Activated naive CD4-positive, alpha-beta T cell treated with Interleukin-2 at 50 U/mL for 16 hours (primary cell): ENCODE data around the gene EPN1.

ENCODE experiments used
- DNase-seq: peaks from one replicate; pipeline ENCODE4 v3.0.0-alpha.2; 2020

Gene EPN1

DNA sequence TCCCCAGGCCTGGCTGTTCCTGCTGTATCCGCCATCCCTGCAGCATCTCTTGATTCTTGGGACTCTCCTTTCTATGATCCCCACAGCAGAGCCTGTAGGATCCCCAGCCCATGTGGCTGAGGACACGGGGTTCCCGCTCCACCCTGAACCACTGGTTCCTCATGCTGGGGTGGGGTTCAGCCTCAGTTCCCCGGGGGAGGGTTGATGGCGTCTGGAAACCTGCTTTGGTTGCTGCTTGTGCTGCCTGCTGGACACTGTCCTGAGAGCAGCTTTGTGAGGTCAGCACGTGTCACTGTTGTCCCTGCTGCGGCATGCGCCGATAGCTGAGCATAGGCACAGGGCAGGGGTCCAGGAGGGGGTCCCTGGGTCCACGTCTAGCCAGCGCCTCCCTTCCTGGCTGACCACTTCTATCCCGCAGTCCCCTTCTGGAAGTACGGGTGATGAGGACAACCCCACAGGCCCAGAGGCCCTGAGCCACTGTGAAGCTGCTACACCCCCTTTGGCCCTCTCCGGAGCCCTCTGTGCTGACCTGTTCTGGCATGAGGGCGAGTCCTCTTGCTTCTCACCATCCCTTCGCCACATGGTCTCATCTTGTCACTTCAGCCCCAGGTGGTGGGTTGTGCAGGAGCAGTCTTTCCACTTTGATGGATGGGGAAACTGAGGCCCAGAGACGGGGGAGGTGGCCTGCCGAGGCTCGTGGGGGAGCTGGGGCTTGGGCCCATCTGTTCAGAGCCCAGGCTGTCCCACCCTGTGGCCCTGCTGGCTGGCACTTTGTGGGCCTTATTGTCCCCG, 5.5 kb downstream of the EPN1 start:
- no peak for DNase-seq

DNA sequence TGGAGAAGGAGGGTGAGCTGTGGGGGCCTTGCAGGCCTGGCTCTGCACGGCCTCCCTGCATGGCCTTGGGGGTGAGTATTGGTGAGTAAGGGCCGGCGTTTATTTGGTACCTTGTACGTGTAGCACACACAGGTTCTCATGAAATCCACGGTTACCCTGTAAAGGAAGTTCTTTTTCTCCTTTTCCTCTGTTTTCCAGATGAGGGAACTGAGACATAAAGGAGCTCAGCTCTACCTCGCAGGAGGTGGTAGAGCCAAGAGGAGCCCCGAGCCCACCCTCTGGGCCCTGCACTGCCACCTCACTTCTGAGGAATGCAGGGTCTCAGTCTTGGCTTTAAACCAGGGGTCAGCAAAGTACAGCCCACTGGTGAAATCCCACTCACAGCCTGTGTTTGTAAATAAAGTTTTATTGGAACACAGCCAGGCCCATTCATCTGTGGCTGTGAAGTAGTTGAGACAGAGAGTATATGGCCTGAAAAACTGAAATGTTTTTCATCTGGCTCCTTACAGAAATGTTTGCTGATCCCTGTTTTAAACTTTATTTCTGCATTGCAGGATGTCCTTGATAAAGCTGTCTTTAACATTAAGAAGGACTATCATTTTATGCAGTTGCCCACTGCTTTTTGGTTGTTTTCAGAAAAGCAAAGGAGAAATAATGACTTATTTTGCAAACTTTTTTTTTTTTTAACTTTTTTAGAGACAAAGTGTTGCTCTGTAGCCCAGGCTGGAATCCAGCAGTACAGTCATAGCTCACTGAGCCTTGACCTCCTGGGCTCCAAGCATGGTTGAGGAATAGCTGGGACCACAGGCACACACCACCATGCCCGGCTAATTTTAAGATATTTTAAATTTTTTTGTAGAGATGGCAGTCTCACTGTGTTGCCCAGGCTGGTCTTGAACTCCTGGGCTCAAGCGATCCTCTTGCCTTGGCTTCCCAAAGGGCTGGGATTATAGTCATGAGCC, 6.4 kb downstream of the EPN1 start:
- no peak for DNase-seq

DNA sequence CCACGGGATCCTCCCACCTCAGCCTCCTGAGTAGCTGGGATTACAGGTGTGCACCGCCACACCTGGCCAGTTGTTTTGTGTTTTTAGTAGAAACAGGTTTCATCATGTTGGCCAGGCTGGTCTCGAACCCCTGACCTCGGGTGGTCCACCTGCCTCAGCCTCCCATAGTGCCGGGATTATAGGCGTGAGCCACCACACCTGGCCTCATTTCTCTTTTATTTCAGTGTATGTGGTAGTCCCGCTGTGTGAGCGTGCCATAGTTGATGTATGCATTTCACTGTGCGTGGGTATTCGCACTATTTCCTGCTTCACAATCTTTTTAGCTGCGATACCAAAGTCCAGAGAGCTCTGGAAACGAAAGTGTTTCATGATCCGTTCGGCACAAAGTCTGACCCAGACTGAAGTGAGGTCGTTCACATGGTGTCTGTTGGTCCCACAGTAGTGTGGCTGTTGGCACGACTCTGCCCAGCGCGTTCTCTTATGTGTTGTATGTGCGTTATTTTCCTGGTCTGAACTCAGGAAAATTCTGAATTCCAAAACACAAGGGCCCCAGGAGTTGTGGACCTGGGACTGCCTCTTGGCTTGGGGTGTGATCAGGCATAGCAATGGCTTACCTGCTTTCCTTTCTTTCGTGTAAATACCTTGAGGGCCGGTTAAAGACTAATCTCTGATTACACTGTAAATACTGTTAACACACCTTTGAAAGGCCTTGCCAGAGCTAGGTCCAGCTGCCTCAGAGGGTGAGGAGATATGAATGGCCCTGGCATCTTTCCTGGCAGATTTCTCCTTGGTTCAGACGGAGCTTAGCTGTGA, 8.6 kb downstream of the EPN1 start:
- DNase-seq = no peak

DNA sequence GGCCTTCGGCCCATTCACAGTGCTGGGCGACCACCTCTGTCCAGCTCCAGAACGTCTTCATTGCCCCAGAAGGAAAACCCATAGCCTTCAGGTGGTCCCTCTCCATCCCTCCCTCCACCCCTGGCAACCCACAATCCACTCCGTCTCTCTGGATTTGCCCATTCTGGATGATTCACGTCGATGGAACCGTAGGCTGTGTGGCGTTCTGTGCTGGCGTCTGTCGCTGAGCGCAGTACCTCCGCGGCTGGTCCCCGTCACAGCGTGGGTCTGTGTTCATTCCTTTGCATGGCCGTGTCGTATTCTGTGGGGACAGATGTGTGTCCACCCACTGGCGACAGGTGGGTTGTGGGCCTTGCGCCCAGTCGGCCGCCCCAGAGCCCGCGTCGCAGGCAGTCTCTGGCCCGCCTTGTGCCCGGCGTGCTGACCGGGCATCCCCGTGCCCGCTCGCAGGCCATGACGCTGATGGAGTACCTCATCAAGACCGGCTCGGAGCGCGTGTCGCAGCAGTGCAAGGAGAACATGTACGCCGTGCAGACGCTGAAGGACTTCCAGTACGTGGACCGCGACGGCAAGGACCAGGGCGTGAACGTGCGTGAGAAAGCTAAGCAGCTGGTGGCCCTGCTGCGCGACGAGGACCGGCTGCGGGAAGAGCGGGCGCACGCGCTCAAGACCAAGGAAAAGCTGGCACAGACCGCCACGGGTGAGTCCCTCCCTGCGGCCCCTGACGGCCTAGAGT, 10.1 kb downstream of the EPN1 start:
- no peak for DNase-seq

DNA sequence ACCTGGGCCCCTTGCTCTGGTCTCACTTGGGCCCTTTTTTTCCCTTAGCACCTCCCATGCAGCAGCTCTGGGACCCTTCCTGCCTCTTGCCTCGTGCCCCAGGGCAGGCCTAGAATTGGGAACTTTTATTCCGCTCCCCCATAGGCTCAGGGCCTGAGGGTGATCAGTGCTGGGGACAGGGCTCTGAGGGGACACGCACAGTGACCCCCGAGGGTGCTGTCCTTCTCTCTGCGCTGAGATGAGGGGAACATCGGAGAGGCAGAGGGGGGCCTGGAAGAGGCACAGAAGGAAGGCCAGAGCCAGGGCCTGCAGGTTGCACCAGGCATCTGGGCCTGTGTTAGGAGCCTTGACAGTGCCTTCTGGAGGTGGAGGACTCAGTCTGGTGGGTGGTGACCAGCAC, 10.8 kb downstream of the EPN1 start:
- no peak for DNase-seq

DNA sequence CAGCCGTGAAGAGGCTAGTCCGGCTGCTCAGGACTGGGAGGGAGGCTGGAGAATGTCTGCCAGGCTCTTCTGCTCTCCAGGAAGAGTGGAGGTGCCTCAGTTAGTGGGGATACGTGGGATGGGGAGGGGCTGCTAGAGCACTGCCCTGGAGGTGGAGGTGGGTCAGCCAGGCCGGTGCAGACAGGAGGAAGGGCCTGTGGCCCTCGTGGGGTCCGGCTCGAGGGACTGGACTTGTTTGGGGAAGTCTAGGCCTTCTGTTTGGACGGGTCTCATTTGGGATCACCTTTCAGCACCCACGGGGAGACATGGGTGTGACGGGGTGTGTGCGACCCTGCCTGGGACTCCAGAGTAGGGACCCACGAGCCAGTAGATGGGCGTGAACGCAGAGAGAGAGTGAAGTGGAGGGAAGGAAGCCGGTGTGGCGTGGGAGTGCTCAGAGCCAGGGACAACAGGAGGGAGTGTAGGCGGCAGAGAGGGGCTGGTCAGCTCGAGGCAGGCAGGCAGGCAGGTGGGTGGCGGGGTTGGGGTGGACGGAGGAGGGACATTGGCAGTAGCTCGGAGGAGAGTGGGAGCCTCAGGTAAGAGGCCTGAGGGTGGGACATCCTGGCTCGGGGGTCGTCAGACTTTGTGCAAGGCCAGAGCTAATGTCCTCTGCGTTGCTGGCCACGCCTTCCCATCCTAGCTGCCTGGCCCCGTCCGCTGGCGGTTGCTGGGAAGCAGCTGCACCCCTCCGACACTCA, 11.5 kb downstream of the EPN1 start:
- DNase-seq = no peak

DNA sequence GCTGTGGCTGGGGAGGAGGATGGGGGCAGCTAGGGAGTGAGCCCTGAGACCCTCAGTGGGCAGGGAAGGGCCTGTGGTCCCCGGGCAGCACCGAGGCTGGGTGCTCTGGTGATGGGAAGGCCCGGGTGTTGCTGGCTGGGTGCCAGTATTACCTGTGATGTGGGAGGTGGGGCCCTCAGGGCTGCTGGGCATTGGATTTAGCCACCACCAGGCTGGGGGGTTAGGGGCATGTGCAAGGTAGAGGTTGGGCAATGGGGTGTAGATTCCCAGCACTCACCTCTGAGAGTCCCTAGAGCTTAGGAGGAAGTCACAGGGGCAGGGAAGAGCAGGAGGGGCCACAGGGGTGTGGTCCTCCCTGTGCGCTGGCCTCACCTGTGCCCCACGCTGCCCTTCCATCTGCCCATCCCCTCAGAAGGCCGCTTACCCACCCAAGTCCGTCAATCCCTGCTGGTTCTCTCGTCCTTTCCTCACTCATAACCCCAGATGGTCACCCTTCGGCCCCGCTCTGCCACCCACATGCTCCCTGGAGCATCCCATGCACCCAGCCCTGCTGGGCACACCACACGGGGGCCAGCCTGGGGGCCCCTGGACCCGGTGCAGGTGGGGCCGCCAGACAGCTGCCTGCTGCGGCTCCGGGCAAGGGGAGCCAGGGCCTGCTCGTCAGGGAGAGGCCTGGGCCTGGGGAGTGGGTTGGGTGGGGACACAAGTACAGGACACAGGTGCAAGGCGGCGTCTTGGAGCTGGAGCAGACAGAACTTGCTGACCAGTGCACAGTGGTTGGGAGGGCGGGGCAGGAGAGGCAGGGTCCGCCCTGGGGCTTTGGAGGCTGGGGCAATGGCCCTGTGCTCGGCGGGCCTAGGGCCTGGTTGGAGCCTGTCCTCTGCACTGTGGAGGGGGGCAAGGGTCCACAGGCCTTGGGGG, 12.5 kb downstream of the EPN1 start:
- DNase-seq = no peak

DNA sequence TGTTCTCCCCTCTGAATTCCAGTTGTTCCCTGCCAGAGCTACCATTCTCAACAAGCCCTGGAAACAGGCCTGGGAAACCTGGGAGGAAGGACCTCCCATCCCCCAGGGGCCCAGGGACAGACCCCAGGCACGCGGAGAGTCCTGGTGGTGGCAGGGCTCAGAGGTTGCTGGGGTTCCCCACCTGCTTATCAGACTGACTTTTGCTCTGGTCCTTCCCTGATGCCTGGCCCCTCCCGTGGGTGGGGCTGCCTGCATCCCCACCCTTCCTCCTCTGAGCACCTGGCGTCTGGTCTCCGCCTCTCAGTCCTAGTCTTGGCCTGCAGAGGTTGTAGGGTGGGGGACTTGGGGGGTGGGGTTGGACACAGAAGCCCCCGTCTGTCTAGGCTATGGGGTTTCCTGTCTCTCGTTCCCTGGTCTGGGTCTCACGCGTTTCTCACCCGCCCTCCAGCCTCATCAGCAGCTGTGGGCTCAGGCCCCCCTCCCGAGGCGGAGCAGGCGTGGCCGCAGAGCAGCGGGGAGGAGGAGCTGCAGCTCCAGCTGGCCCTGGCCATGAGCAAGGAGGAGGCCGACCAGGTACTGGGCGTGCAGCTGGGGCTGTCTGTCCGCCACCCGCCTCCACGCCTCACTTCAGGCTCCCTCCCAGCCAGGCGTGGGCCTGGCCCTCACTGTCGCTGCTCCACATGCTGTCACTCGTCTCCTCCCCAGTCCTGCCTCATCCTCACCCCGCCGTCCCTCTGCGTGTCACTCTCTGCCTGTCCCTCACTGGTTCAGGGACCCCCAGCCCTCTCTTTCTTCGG, 13.6 kb downstream of the EPN1 start:
- no peak for DNase-seq

DNA sequence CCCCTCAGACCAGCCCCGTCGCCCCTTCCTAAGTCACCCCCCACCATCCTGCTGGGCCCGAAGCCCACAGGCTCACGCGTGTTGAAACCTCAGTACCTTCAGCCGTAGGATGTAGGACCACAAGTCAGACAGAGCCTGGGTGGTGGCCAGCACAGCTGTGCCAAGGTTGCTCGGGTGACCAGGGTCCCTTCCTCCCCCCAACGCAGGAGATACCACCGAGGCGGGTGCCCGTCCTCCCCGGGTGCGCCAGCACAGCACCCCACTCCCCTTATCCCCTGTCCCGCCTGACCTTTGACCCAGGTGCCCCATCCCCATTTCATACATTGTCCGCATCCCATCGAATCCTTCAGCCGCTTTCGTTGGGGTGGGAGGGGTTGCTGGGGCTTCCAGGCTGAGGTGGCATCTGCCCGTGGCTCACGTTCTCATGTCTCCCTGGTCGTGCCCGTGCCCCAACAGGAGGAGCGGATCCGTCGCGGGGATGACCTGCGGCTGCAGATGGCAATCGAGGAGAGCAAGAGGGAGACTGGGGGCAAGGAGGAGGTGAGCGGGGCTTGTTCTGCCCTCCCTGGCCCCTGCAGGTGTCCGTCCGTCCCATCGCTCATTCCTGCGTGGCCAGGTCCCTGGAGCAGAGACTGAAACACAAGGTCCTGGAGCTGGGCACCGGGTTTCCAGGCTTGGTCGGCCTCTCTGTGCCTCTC, 14.5 kb downstream of the EPN1 start:
- DNase-seq = no peak

DNA sequence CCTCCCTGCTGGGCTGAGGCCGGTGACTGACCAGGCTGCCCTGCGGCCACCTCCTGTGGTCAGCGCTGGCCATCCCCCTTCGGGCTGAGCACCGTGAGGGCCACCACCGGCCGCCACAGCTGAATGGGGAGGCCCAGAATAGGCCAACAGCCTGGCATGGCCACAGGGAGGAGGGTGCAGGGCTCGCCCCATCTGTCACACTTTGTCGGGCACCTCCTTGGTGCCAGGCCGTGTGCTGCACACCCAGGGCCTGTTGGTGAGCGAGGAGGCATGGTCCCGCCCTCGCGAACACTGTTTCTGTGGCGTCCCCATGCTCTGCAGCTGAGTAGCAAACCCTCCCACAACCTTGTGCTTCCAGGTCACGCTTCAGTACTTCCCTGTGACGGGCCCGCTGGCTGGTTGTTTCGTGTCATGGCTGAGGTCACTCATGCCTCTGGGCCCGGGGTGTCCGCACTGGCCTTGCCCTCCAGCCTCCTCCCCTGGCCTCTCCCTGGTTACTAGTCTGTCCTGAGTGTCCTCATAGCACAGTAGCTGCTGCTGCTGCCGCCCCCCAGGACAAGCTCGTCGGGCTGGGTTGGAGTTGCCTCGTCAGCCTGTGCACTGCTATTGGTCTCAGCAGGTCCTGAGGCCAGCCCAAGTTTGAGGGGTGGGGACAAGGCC, 15.2 kb downstream of the EPN1 start:
- no peak for DNase-seq

DNA sequence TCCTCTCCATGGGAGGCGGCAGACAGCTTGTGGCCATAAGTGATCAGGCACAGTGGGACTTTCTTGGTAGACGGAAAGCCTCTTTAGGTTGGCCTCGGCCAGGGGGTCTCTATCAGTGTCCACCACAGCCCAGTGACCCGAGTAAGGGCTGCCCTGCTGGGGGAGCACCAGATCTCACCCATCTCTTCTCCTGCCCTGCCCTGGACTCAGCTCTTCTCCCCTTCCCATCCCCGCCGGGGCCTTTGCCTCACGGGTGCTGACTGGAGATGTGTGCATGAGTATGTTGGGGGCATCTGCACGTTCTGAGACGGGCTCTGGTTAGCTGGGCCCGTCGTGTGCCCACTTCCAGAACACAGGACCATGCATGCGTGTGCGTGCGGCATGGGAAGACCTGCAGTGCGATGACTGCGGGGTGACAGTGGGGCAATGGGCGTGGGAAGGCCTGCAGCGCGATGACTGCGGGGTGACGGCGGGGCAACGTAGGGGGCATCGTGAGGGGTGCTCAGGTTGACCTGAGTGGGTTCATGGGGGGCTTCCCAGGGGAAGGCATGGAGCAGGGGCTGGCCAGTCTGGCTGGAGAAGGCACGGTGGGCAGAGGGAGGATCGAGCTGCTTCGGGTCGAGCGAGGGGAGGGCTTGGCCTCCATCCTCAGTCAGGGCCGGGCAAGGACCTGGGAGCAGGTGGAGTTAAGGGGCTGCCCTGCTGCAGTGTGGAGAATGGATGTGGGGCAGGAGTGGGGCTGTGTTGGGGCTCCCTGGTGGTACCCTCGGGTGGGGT, 15.9 kb downstream of the EPN1 start:
- no peak for DNase-seq

DNA sequence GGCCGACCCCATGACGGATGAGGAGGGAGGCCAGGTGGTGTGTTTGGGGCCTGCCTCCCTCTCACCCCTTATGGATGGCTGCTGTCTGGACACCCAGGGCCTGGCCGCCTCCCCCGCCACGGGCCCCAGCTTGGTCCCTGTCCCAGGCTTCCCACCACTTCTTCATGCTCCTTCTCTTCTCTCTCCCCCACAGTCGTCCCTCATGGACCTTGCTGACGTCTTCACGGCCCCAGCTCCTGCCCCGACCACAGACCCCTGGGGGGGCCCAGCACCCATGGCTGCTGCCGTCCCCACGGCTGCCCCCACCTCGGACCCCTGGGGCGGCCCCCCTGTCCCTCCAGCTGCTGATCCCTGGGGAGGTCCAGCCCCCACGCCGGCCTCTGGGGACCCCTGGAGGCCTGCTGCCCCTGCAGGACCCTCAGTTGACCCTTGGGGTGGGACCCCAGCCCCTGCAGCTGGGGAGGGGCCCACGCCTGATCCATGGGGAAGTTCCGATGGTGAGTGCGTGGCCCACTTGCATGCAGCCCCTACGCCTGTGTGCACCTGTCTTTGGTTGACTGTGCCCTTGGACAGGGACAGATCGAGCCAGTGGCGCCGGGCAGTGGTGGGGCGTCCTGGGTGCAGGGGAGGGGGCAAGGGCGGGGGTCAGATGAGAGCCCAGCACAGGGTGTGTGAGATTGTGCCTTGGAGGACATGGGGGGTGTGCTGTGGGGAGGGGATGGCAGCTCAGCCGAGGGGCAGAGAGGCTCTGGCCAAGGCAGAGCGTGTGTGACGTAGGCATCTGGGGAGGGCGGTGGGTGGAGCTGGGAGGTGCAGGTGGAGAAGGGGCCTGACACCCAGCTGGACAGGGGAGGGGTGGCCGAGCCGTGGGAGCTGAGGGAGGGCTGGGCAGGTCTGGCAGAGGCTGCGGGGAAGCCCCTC, 16.8 kb downstream of the EPN1 start:
- no peak for DNase-seq

DNA sequence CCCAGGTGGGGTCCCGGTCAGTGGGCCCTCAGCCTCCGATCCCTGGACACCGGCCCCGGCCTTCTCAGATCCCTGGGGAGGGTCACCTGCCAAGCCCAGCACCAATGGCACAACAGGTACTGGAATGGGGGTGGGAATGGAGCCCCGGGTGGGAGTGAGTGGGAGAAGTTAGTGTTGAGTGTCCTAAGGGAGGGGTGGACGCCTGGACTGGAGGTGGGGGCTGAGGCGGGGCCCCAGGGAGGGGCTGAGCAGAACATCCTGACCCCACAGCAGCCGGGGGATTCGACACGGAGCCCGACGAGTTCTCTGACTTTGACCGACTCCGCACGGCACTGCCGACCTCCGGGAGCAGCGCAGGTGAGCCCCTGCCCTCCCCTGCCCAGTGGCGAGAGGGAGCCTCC, 17.7 kb downstream of the EPN1 start:
- DNase-seq = no peak

DNA sequence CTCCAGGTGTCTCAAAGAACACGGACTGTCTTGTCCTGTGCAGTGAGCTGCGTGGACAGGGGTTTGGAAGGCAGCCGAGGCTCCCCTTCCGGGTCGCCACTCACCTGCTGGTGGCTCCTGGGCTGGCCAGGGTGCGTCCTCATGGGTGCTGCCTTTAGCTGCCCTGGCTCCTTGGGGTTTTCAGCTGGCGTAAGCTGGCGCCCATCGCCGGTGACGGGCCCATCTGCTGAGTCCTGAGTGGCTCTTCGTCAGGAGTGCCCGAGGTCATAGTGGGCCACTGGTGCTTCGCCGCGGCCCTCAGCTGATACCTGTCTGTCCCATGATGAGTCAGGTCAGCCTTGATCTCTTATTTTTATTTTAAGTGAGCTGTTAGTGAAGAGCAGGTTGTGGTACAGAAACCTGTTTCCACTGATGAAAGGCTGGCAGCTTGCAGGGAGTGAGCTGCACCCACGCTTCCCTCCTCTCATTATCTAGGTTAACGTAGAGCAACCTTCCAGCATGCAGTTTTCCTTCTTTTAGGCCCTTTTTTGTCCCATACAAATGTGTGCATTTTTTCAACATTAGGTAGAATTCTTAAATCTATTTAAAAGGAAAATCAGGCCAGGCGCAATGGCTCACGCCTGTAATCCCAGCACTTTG, 18.4 kb downstream of the EPN1 start:
- DNase-seq = no peak

DNA sequence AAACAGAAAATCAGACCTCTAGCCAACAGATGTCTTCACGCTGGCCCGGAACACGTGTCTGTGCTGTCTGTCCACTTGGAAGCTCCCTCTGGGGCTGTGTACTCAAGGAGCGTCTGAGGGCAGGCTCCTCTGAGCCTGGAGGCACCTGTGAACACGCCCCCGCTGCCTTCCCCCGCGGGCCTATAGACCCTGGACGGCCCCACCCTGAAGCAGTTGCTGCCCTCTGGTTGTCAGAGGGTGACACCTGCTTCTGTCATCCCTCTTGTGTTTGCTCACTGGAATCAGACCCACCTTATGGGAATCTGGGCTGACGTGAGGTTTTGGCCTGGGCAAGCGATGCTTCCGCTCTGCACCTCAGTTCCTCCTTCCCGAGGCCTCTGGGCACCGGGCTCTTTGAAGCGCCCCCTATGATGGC, 19.2 kb downstream of the EPN1 start:
- no peak for DNase-seq
